Brain microvascular endothelial cell (primary cell): ENCODE data around the gene UBQLN4.

Source experiments
- DNase-seq: peaks from one replicate; pipeline ENCODE4 v3.0.0-alpha.2; 2020
- H3K27ac ChIP-seq: fragments of 250-450 bp; sonication (Bioruptor Pico); 2 replicates; pipeline ENCODE4 v1.5.1; 2020; ENCODE audit warnings: mild to moderate bottlenecking, moderate library complexity
- H3K27me3 ChIP-seq: fragments of 250-450 bp; sonication (Bioruptor Pico); replicated peaks from 2 replicates; pipeline ENCODE4 v1.5.1; 2020; ENCODE audit warnings: mild to moderate bottlenecking
- H3K36me3 ChIP-seq: fragments of 250-450 bp; sonication (Bioruptor Pico); replicated peaks from 2 replicates; pipeline ENCODE4 v1.5.1; 2020; ENCODE audit warnings: mild to moderate bottlenecking
- H3K4me3 ChIP-seq: 2 replicates; pipeline ENCODE4 v1.5.1; 2011; ENCODE audit warnings: low read depth, mild to moderate bottlenecking, control low read depth, low read length, moderate library complexity
- in situ Hi-C: cut with HindIII; loops from 2 replicates; pipeline ENCODE4 v1.10.0; 2017; ENCODE audit warnings: low sequenced_read_pairs, low pct_ligation_motif_present
- TF ChIP-seq, protein P1 (sequence below): IDR thresholded peaks from 2 replicates; pipeline ENCODE4 v1.5.1; 2011; ENCODE audit warnings: low read depth, mild to moderate bottlenecking, moderate library complexity, low read length, control low read depth, inconsistent platforms; ENCODE audit errors: missing control alignments

Gene UBQLN4

DNA sequence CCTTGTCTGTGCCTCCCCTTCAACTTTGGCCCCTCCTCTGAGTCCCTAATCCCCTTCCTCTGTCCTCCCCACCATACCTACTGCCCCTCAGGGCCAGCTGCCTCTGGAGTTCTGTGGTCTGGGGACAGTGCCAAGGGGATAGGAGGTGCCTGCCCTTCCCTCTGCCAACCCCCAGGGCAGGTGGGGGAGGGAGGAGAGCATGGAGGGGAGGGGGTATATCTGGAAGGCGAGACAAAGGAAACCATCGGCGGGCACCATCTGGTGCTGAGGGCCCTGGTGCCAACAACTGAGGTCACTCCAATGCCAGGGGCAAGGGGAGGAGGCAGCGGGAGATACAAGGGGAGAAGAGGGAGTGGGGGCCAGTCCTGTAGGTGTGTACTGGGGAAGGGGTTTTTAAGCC lies 16.9 kb upstream of the UBQLN4 start:
- TF ChIP-seq, protein P1, sequence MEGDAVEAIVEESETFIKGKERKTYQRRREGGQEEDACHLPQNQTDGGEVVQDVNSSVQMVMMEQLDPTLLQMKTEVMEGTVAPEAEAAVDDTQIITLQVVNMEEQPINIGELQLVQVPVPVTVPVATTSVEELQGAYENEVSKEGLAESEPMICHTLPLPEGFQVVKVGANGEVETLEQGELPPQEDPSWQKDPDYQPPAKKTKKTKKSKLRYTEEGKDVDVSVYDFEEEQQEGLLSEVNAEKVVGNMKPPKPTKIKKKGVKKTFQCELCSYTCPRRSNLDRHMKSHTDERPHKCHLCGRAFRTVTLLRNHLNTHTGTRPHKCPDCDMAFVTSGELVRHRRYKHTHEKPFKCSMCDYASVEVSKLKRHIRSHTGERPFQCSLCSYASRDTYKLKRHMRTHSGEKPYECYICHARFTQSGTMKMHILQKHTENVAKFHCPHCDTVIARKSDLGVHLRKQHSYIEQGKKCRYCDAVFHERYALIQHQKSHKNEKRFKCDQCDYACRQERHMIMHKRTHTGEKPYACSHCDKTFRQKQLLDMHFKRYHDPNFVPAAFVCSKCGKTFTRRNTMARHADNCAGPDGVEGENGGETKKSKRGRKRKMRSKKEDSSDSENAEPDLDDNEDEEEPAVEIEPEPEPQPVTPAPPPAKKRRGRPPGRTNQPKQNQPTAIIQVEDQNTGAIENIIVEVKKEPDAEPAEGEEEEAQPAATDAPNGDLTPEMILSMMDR: no peak
- Histone ChIP-seq H3K27ac (no peak overlapping the region), H3K4me3 (no peak overlapping the region), H3K36me3 (no peaks in the 10 kb centered on the region), H3K27me3 (no peaks in the 10 kb centered on the region)
- no peak for DNase-seq
- in situ Hi-C loops: no loop called here

- TF ChIP-seq, protein P1: no peak
- in situ Hi-C loops: no loop called here
- Histone ChIP-seq H3K27me3 (no peaks in the 10 kb centered on the region), H3K36me3 (no peaks in the 10 kb centered on the region), H3K27ac (no peak overlapping the region), H3K4me3 (no peak overlapping the region)
- no peak for DNase-seq
These were observed 16.2 kb upstream of the UBQLN4 start for GRCh38 chr1:156069490-156070455.

GRCh38 chr1:156067262-156067661 lies 13.7 kb upstream of the UBQLN4 start:
- DNase-seq: no peak
- H3K36me3 ChIP-seq: no peaks in the 10 kb centered on the region
- H3K4me3 ChIP-seq: no peak overlapping the region
- H3K27ac ChIP-seq: no peak overlapping the region
- TF ChIP-seq, protein P1: no peak
- in situ Hi-C loops: no loop called here
- no peaks in the 10 kb centered on the region for H3K27me3 ChIP-seq

DNA sequence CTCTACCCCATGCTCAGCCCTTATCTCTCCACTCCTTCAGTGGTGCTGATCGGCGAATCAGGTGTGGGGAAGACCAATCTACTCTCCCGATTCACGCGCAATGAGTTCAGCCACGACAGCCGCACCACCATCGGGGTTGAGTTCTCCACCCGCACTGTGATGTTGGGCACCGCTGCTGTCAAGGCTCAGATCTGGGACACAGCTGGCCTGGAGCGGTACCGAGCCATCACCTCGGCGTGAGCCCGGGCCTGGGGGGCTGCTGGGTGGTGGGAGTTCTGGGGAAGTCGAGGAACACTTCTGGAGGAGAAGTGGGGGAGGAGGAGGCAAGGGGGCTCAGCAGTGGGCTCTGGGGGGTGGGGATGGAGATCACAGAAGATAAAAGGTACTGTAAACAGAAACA lies 12.3 kb upstream of the UBQLN4 start:
- no peaks in the 10 kb centered on the region for H3K27me3 ChIP-seq
- no peak overlapping the region for H3K27ac ChIP-seq
- DNase-seq: no peak
- no peaks in the 10 kb centered on the region for H3K36me3 ChIP-seq
- in situ Hi-C loops: no loop called here
- TF ChIP-seq, protein P1: no peak
- H3K4me3 ChIP-seq: no peak overlapping the region

GRCh38 chr1:156065212-156065611 lies 11.6 kb upstream of the UBQLN4 start:
- H3K4me3 ChIP-seq: no peak overlapping the region
- no peak for DNase-seq
- H3K36me3 ChIP-seq: no peaks in the 10 kb centered on the region
- no peaks in the 10 kb centered on the region for H3K27me3 ChIP-seq
- TF ChIP-seq, protein P1: no peak
- in situ Hi-C loops: no loop called here
- no peak overlapping the region for H3K27ac ChIP-seq

- Histone ChIP-seq H3K4me3 (no peak overlapping the region), H3K27ac (no peak overlapping the region), H3K36me3 (no peaks in the 10 kb centered on the region), H3K27me3 (no peaks in the 10 kb centered on the region)
- TF ChIP-seq, protein P1: no peak
- no peak for DNase-seq
- in situ Hi-C loops: no loop called here
These were observed 11.0 kb upstream of the UBQLN4 start for GRCh38 chr1:156064615-156065014.
